ENCODE results near the gene RC3H1. TPM values are rescaled to one million over a fixed set of nuclear protein-coding genes. Genes with fewer than 3 reads are reported as not detected.

RC3H1 gene
- polyA plus RNA-seq, 3 donors = 10.8 to 15.3 (median 13.5) TPM

- DNase-seq = no peak
Observed at GRCh38 chr1:173887627-173888026, 134.5 kb downstream of the RC3H1 start.

- DNase-seq = no peak
Observed at GRCh38 chr1:173886746-173887611, 135.2 kb downstream of the RC3H1 start.

- DNase-seq = no peak
Observed at GRCh38 chr1:173884701-173885100, 137.5 kb downstream of the RC3H1 start.

Other genes with a start within 250 kb of the RC3H1 start
- 10 to 100 TPM; 23.5 to 27.4 (median 27.2) TPM for gene DARS2, start 197.7 kb downstream of the RC3H1 start, polyA plus RNA-seq (ENCODE audit: insufficient read length in 3 of 3)
- 10 to 100 TPM in 2 of 3 donors, 1 to 10 TPM in 1; 9.9 to 12.6 (median 11.3) TPM for gene CENPL, start 197.5 kb downstream of the RC3H1 start, polyA plus RNA-seq (ENCODE audit: insufficient read length in 3 of 3)
- 100 to 1,000 TPM; 514 to 715 (median 568) TPM for gene GAS5, start 154.4 kb downstream of the RC3H1 start, polyA plus RNA-seq (ENCODE audit: insufficient read length in 3 of 3)
- 10 to 100 TPM in 2 of 3 donors, 1 to 10 TPM in 1; 6.2 to 13.7 (median 13.2) TPM for gene ZBTB37, start 154.0 kb downstream of the RC3H1 start, polyA plus RNA-seq (ENCODE audit: insufficient read length in 3 of 3)
- under 1 TPM in 2 of 3 donors, not detected in 1; 0.75 to 0.84 TPM for gene SERPINC1, start 105.0 kb downstream of the RC3H1 start, polyA plus RNA-seq (ENCODE audit: insufficient read length in 3 of 3)
- gene RABGAP1L, start 137.2 kb upstream of the RC3H1 start, polyA plus RNA-seq (ENCODE audit: insufficient read length in 3 of 3) = 10 to 100 TPM; 23.9 to 38.1 (median 27.8) TPM